K562 (cell line): ENCODE measurements around the gene CD52. TPM values are rescaled to one million over a fixed set of nuclear protein-coding genes. Genes with fewer than 3 reads are reported as not detected.

ENCODE experiments used
- ATF3 ChIP-seq, 2 experiments: fragments of 450-650 bp in 1 of 2; sonication (generic) in 1 of 2; formaldehyde crosslinking in 1 of 2; IDR thresholded peaks in 1 of 2; conservative IDR thresholded peaks in 1 of 2; 2 replicates each; pipeline versions ENCODE4 v1.6.1 to v1.8.1; 2016 to 2023; ENCODE audit warnings: mild to moderate bottlenecking in 2 of 2, moderate library complexity in 2 of 2, inconsistent platforms in 1 of 2, missing genetic modification reagents in 1 of 2
- BRD4 ChIP-seq: fragments of 200-600 bp; sonication (generic); IDR thresholded peaks from 2 replicates; pipeline ENCODE4 v1.6.1; 2017; ENCODE audit warnings: inconsistent platforms
- CHD4 ChIP-seq: fragments of 200-600 bp; sonication (generic); IDR thresholded peaks from 3 replicates; pipeline ENCODE4 v1.6.1; 2012; ENCODE audit warnings: low read depth, mild to moderate bottlenecking, mixed read lengths, low read length, inconsistent platforms; ENCODE audit not compliant: insufficient read depth, insufficient replicate concordance, poor library complexity, severe bottlenecking
- CREB5 ChIP-seq: fragments of 250-450 bp; sonication (Bioruptor Pico); IDR thresholded peaks from 2 replicates; pipeline ENCODE4 v1.5.0; 2020; ENCODE audit warnings: mild to moderate bottlenecking
- ETV6 ChIP-seq, 3 experiments: fragments of 150-350 bp in 1 of 3; sonication (generic) in 1 of 3; formaldehyde crosslinking in 1 of 3; IDR thresholded peaks; 2 replicates each; pipeline versions ENCODE4 v1.6.1 to v1.8.0; 2014 to 2022; ENCODE audit warnings: borderline replicate concordance in 2 of 3, low read depth in 2 of 3, antibody characterized with exemption in 1 of 3, low read length in 1 of 3, mild to moderate bottlenecking in 1 of 3, missing genetic modification reagents in 1 of 3
- HMGXB4 ChIP-seq: sonication (generic); formaldehyde crosslinking; IDR thresholded peaks from 2 replicates; pipeline ENCODE4 v1.8.1; 2023; ENCODE audit warnings: mild to moderate bottlenecking, missing genetic modification reagents
- HOXB6 ChIP-seq: fragments of 250-450 bp; sonication (Bioruptor Pico); IDR thresholded peaks from 2 replicates; pipeline ENCODE4 v1.5.1; 2022; ENCODE audit warnings: mild to moderate bottlenecking, borderline replicate concordance
- NFXL1 ChIP-seq: fragments of 450-650 bp; formaldehyde crosslinking; IDR thresholded peaks from 2 replicates; pipeline ENCODE4 v1.4.0; 2021; ENCODE audit warnings: mild to moderate bottlenecking
- PATZ1 ChIP-seq: fragments of 250-450 bp; sonication (Bioruptor Pico); IDR thresholded peaks from 2 replicates; pipeline ENCODE4 v1.5.0; 2020; ENCODE audit warnings: mild to moderate bottlenecking, borderline replicate concordance
- PURB ChIP-seq: sonication (generic); formaldehyde crosslinking; IDR thresholded peaks from 2 replicates; pipeline ENCODE4 v1.9.0; 2021; ENCODE audit warnings: low read depth, mild to moderate bottlenecking, missing genetic modification reagents
- RAD21 ChIP-seq, 2 experiments: fragments of 250-450 bp in 1 of 2; fragments of 450-650 bp in 1 of 2; sonication (Bioruptor Pico) in 1 of 2; formaldehyde crosslinking in 1 of 2; IDR thresholded peaks in 1 of 2; conservative IDR thresholded peaks in 1 of 2; 2 replicates each; pipeline versions ENCODE4 v1.4.0 to v1.8.0; 2020 to 2022; ENCODE audit warnings: mild to moderate bottlenecking in 2 of 2, moderate library complexity in 1 of 2
- RUNX1 ChIP-seq: sonication (generic); IDR thresholded peaks from 2 replicates; pipeline ENCODE4 v1.6.1; 2016; ENCODE audit warnings: antibody characterized with exemption, low read depth
- SLC30A9 ChIP-seq: fragments of 250-450 bp; sonication (Bioruptor Pico); IDR thresholded peaks from 2 replicates; pipeline ENCODE4 v1.8.0; 2022; ENCODE audit warnings: mild to moderate bottlenecking, moderate library complexity
- SNIP1 ChIP-seq: fragments of 450-650 bp; IDR thresholded peaks from 2 replicates; pipeline ENCODE4 v1.7.1; 2017; ENCODE audit warnings: low read depth, mild to moderate bottlenecking
- TAF9B ChIP-seq: fragments of 450-650 bp; IDR thresholded peaks from 2 replicates; pipeline ENCODE4 v1.6.1; 2018; ENCODE audit warnings: mild to moderate bottlenecking; ENCODE audit not compliant: partially characterized antibody
- ZNF134 ChIP-seq: fragments of 250-450 bp; sonication (Bioruptor Pico); conservative IDR thresholded peaks from 2 replicates; pipeline ENCODE4 v1.4.0; 2020
- ZNF24 ChIP-seq: fragments of 450-650 bp; IDR thresholded peaks from 2 replicates; pipeline ENCODE4 v1.6.1; 2016
- ZNF436 ChIP-seq: fragments of 250-450, 450-650 bp; sonication (Bioruptor Pico); formaldehyde crosslinking; IDR thresholded peaks from 2 replicates; pipeline ENCODE4 v1.7.0; 2020; ENCODE audit warnings: mild to moderate bottlenecking
- ZNF507 ChIP-seq: conservative IDR thresholded peaks from 2 replicates; pipeline ENCODE4 v1.6.1; 2017; ENCODE audit warnings: missing genetic modification characterization, missing compliant biosample characterization
- ZNF668 ChIP-seq: fragments of 250-450 bp; sonication (Bioruptor Pico); IDR thresholded peaks from 2 replicates; pipeline ENCODE4 v1.8.0; 2022; ENCODE audit warnings: mild to moderate bottlenecking, inconsistent platforms
- polyA plus RNA-seq, 8 experiments: library from polyadenylated mRNA; depleted of rRNA in 4 of 8; stranded (reverse) in 5 of 8; unstranded in 3 of 8; fragments of >200 nt; fragmentation: Nextera tagmentation in 2 of 8; fragmentation: Illumina TruSeq in 1 of 8; extraction: Ambion mirVana in 2 of 8; extraction: Trizol in 1 of 8; gene quantifications; 2 replicates each; pipeline versions ENCODE4 v1.2.1 to v1.2.3, GENCODE V29; 2011 to 2014; ENCODE audit warnings: inconsistent platforms in 1 of 8, missing spikeins in 1 of 8
- total RNA-seq, 7 experiments: library from RNA; depleted of rRNA in 6 of 7; stranded (reverse); fragments of >200 nt in 6 of 7; fragmentation: Illumina TruSeq in 2 of 7; extraction: Trizol in 2 of 7; gene quantifications; 2 replicates each; pipeline versions ENCODE4 v1.2.1 to v1.2.3, GENCODE V29; 2011 to 2021; ENCODE audit warnings: low replicate concordance in 1 of 7

Gene CD52
- total and polyA plus RNA-seq, 9 of the 15 experiments (the other 6 are each of a cell fraction or from before 2014, with no cell fraction given): 34.9 to 488 (median 173) TPM

GRCh38 chr1:26275580-26276431 lies 42.0 kb upstream of the CD52 start (continued):
- no peak for TF ChIP-seq CREB5 (CRISPR knock-in tag)
- no peak for TF ChIP-seq CHD4
- TF ChIP-seq ZNF436: no peak
- peak; percentile 91 to 93 for TF ChIP-seq RAD21 (CRISPR knock-in tag; conservative IDR thresholded peaks at IDR 0.05 in 1 of 2, IDR thresholded peaks at IDR 0.05 in 1 of 2)
- no peak for TF ChIP-seq HOXB6 (CRISPR knock-in tag)
- no peak for TF ChIP-seq BRD4
- TF ChIP-seq ZNF507 (tag): no peak
- no peak for TF ChIP-seq PURB (CRISPR knock-in tag)
- TF ChIP-seq SLC30A9 (CRISPR knock-in tag): no peak
- TF ChIP-seq PATZ1 (CRISPR knock-in tag): no peak
- no peak for TF ChIP-seq ZNF134 (CRISPR knock-in tag)
- TF ChIP-seq TAF9B: no peak
- TF ChIP-seq ETV6 (IDR thresholded peaks at IDR 0.05; ENCODE audit: borderline replicate concordance in 1 of 2, low read depth in 2 of 2, low read length in 1 of 2): no peak
- no peak for TF ChIP-seq ETV6 (CRISPR knock-in tag; IDR thresholded peaks at IDR 0.05; ENCODE audit: borderline replicate concordance)
- no peak for TF ChIP-seq NFXL1 (CRISPR knock-in tag)
- TF ChIP-seq ATF3 (IDR thresholded peaks at IDR 0.05): peak; percentile 93; the same call in 1 of the 2 replicates
- TF ChIP-seq ATF3 (CRISPR knock-in tag; conservative IDR thresholded peaks at IDR 0.05): no peak; the same call in 1 of the 2 replicates
- TF ChIP-seq ZNF668 (CRISPR knock-in tag): no peak
- TF ChIP-seq RUNX1: no peak
- no peak for TF ChIP-seq HMGXB4 (CRISPR knock-in tag)
- peak; percentile 87 for TF ChIP-seq ZNF24
- 0 out of 2 replicates have a peak, but pooled peaks have one; percentile 32 for TF ChIP-seq SNIP1
